Peyer's patch (tissue), 4 donors: Measurements from ENCODE around the gene C1orf226. TPM values are rescaled to one million over a fixed set of nuclear protein-coding genes. Genes with fewer than 3 reads are reported as not detected.
"Not testable (repeated sequence)": the region's sequence is repeated elsewhere in the genome, so short reads cannot be mapped to it uniquely, and the experiment has no call there.

ENCODE experiments used
- DNase-seq, 3 donors: peaks; one replicate each; pipeline ENCODE4 v3.0.0-alpha.2; 2017 to 2019
- H3K27ac ChIP-seq, 4 donors: fragments of 200-600 bp; sonication (generic); one replicate each; pipeline ENCODE4 v1.5.1; 2016 to 2019
- H3K27me3 ChIP-seq, 2 donors: fragments of 200-600 bp; sonication (generic); one replicate each; pipeline ENCODE4 v1.5.1; 2019
- H3K36me3 ChIP-seq, 3 donors: fragments of 200-600 bp; sonication (generic); one replicate each; pipeline ENCODE4 v1.5.1; 2016 to 2019
- H3K4me1 ChIP-seq, 4 donors: fragments of 200-600 bp; sonication (generic); one replicate each; pipeline ENCODE4 v1.5.1; 2016 to 2019
- H3K4me3 ChIP-seq, 4 donors: fragments of 200-600 bp; sonication (generic); 1 replicate in 3 of 4; 2 replicates in 1 of 4; pipeline ENCODE4 v1.5.1; 2016 to 2019; ENCODE audit warnings: mild to moderate bottlenecking in 1 of 4
- H3K9me3 ChIP-seq, 4 donors: fragments of 200-600 bp; sonication (generic); one replicate each; pipeline ENCODE4 v1.5.1; 2016 to 2019; ENCODE audit warnings: mild to moderate bottlenecking in 1 of 4
- POLR2A ChIP-seq, 2 donors: fragments of 450-650 bp; IDR thresholded peaks; one replicate each; pipeline ENCODE4 v1.5.1; 2017; ENCODE audit warnings: antibody characterized with exemption in 2 of 2, mild to moderate bottlenecking in 2 of 2, moderate library complexity in 2 of 2
- total RNA-seq, 4 donors: library from RNA; depleted of rRNA; stranded (reverse); fragments of >200 nt; gene quantifications; one replicate each; pipeline ENCODE4 v1.1.0, GENCODE V29; 2016
- TF ChIP-seq, protein P1 (sequence below), 6 experiments: fragments of 450-650 bp in 4 of 6; fragments of 200-600 bp in 2 of 6; sonication (generic) in 1 of 6; IDR thresholded peaks; one replicate each; pipeline ENCODE4 v1.5.1; 2017 to 2019; ENCODE audit warnings: antibody characterized with exemption in 6 of 6, mild to moderate bottlenecking in 3 of 6, moderate library complexity in 1 of 6

The C1orf226 gene
- total RNA-seq, 4 donors from 2014 or later = 5.0 to 36.8 (median 26.2) TPM

DNA sequence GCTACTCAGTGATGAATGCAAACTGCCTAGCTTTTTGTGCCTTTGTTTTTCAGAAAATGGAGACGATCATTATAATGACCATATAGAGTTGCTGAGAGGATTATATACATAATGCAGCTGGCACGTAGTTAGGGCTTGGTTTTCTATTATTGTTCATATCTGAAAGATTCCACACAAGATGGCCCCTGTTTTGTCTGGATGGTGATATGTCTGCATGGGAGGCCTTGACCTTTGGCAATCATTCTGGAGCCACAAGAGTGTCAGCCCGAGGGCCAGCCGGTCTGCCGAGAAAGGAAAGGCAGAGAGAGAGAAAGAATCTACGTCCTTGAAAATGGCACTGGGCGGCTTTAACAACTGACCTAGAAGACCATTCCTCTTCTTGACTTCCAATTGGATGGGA, 36.1 kb downstream of the C1orf226 start:
- Histone ChIP-seq H3K36me3 (peaks cover 0 to 2% (median 0%) of the 10 kb centered on the region in 3 donors), H3K27ac (no peak overlapping the region), H3K4me3 (no peak overlapping the region), H3K9me3 (no peaks in the 10 kb centered on the region), H3K27me3 (no peaks in the 10 kb centered on the region), H3K4me1 (no peaks in the 10 kb centered on the region)
- TF ChIP-seq, protein P1, sequence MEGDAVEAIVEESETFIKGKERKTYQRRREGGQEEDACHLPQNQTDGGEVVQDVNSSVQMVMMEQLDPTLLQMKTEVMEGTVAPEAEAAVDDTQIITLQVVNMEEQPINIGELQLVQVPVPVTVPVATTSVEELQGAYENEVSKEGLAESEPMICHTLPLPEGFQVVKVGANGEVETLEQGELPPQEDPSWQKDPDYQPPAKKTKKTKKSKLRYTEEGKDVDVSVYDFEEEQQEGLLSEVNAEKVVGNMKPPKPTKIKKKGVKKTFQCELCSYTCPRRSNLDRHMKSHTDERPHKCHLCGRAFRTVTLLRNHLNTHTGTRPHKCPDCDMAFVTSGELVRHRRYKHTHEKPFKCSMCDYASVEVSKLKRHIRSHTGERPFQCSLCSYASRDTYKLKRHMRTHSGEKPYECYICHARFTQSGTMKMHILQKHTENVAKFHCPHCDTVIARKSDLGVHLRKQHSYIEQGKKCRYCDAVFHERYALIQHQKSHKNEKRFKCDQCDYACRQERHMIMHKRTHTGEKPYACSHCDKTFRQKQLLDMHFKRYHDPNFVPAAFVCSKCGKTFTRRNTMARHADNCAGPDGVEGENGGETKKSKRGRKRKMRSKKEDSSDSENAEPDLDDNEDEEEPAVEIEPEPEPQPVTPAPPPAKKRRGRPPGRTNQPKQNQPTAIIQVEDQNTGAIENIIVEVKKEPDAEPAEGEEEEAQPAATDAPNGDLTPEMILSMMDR (IDR thresholded peaks at IDR 0.05) = no peak
- TF ChIP-seq POLR2A (IDR thresholded peaks at IDR 0.05) = no peak
- DNase-seq = no peak

DNA sequence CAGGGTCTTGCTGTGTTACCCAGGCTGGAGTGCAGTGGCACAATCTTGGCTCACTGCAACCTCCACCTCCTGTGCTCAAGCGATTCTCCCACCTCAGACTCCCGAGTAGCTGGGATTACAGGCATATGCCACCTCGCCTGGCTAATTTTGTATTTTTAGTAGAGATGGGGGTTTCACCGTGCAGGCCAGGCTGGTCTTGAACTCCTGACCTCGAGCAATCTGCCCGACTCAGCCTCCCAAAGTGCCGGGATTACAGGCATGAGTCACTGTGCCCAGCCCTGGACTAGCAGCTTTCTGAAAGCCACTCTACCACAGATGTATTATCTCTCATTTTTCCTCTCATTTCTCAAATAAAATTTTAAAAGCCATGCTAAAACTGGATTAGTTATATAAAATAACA, 37.1 kb downstream of the C1orf226 start:
- not testable (repeated sequence) for H3K36me3 ChIP-seq, H3K4me1 ChIP-seq, H3K4me3 ChIP-seq, H3K9me3 ChIP-seq, H3K27me3 ChIP-seq
- peak in 2 of 3 donors; percentile 56 to 59 for DNase-seq
- H3K27ac ChIP-seq = peak overlapping the region in 2 of 4 donors; percentile 84 to 91

DNA sequence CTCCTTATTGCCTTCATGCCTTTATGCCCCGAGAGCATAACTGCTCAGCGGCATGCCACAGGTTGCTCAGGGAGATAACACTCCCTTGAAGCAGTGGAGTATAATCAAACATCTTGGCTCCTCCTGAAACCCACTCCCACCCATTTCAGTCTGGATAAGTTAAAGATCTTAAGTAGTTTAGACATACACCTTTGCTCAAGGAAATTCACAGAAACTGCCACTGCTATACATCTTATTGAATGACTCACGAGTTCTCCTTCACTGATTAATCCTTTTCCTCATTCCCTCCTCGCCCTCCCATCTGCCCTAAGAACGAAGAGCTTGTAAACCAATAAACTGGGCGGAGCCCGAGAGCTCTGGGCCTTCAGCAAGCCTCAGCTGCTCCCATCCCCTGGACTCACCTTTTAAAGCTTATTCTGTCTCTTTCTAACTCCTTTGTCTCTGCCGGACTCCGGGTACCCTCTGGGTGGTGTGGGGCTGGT, 38.0 kb downstream of the C1orf226 start:
- H3K4me1 ChIP-seq, H3K9me3 ChIP-seq, H3K36me3 ChIP-seq, H3K27me3 ChIP-seq: not testable (repeated sequence)
- DNase-seq = peak in 2 of 3 donors; percentile 75 to 82
- Histone ChIP-seq H3K4me3 (peak overlapping the region in 2 of 4 donors; percentile 40), H3K27ac (peak overlapping the region in 3 of 4 donors; percentile 66 to 91 (median 84))
- peak; percentile 33 to 75 for TF ChIP-seq POLR2A (IDR thresholded peaks at IDR 0.05)

DNA sequence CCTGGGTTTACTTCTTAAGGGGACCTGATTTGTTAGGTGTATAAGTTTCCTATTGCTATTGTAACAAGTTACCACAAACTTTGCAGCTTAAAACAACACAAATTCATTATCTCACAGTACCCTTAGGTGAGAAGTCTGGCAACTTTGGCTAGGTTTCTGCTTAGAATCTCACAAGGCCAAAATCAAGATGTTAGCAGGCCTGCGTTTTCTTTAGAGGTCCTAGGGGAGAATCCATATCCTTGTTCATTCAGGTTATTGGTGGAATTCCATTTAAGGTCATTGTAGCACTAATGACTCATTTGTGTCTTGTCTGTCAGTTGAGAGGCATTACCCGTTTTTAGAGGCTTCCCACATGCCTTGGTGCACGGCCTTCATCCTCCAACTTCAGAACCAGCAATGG, 38.6 kb downstream of the C1orf226 start:
- Histone ChIP-seq H3K9me3 (no peaks in the 10 kb centered on the region), H3K27me3 (no peaks in the 10 kb centered on the region), H3K4me1 (no peaks in the 10 kb centered on the region), H3K36me3 (peaks cover 0 to 5% (median 0%) of the 10 kb centered on the region in 3 donors), H3K27ac (peak overlapping the region in 3 of 4 donors; percentile 66 to 91 (median 84)), H3K4me3 (peak overlapping the region in 2 of 4 donors; percentile 40)
- DNase-seq = no peak
- TF ChIP-seq POLR2A (IDR thresholded peaks at IDR 0.05) = no peak
- TF ChIP-seq, protein P1 (IDR thresholded peaks at IDR 0.05) = no peak

DNA sequence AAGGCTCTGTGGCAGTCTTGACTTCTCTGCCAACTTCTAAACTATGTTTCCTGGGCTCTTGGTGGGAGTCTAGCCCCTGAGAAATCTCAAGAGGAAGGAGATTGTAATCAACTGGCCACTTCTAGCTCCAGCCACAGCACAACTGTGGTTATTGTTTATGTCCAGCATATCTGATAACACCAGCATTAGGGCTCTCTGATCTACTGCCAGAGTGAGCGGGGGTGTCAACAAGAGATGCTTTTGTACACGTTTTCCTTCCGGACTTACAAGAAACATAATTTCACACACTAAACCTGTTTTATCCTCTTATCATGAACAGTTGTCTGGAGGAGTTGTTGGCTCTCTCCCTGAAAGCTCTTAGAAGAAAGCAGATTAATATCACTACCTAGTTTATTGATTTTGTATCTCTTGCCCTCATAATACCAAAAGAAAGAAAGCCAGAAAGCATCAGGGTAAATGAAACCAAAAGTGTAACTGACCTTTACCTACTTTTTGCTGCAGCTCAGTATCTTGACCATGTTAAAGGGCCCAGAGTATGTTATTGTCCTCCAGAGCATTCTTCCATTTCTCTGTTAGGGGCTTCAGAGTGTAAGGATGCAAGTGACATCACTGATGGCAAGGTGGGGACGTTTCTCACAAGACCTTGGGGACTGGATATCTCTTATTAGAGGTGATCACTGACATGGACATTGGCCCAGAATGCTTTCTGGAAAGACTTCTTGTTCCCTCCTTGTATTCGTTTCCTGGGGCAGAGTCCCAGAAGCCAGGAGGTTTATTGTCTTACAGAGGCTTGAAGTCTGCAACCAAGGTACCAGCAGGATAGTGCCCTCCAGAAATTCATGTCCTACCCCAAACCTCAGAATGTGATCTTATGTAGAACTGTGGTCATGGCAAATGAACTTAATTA, 40.0 kb downstream of the C1orf226 start:
- no peaks in the 10 kb centered on the region for H3K27me3 ChIP-seq
- peak in 1 of 3 donors; percentile 57 for DNase-seq
- TF ChIP-seq, protein P1 (IDR thresholded peaks at IDR 0.05) = no peak
- TF ChIP-seq POLR2A (IDR thresholded peaks at IDR 0.05) = no peak

DNA sequence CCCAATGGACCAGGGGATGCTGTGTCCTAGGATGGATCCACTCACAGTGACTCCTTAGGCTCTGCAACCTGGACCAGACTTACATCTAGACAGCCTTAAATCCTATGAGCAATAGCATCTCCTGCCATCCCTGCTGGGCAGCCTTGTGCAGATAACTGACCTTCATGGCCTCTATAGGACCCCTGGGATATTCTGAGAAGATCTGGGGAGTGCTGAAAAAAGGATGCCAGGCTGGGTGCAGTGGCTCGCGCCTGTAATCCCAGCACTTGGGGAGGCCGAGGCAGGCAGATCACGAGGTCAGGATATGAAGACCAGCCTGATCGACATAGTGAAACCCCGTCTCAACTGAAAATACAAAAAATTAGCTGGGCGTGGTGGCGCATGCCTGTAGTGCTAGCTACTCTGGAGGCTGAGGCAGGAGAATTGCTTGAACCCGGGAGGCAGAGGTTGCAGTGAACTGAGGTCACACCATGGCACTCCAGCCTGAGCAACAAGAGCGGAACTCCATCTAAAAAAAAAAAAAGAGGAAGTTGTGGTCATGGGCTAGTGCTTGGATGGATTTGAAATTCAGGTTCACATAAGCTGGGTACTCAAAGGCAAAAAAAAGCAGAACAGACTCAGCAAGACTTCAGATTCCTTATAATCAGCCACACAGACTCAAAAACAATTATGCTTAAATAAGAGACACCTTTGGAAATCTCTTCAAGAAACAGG, 41.3 kb downstream of the C1orf226 start:
- no peak overlapping the region for H3K27ac ChIP-seq
- peaks cover 0 to 5% (median 0%) of the 10 kb centered on the region in 3 donors for H3K36me3 ChIP-seq
- H3K4me1 ChIP-seq = no peaks in the 10 kb centered on the region
- no peak overlapping the region for H3K4me3 ChIP-seq
- TF ChIP-seq, protein P1 (IDR thresholded peaks at IDR 0.05) = no peak
- no peak for TF ChIP-seq POLR2A (IDR thresholded peaks at IDR 0.05)
- no peaks in the 10 kb centered on the region for H3K27me3 ChIP-seq
- DNase-seq = no peak
- H3K9me3 ChIP-seq = no peaks in the 10 kb centered on the region

More for the DNA sequence above, 40.0 kb downstream of the C1orf226 start:
- peaks cover 0 to 5% (median 0%) of the 10 kb centered on the region in 3 donors for H3K36me3 ChIP-seq
- peak overlapping the region in 3 of 4 donors; percentile 66 to 84 (median 69) for H3K27ac ChIP-seq
- peak overlapping the region in 2 of 4 donors; percentile 9 to 40 for H3K4me3 ChIP-seq
- no peaks in the 10 kb centered on the region for H3K9me3 ChIP-seq
- no peaks in the 10 kb centered on the region for H3K4me1 ChIP-seq
